Lower leg skin (tissue), 4 donors: ENCODE data around the gene C19orf81. TPM values are rescaled to one million over a fixed set of nuclear protein-coding genes. Genes with fewer than 3 reads are reported as not detected.

Source experiments
- DNase-seq, 2 donors: peaks; one replicate each; pipeline ENCODE4 v3.0.0-alpha.2; 2019; ENCODE audit warnings: low spot score in 2 of 2
- H3K4me3 ChIP-seq: fragments of 200-600 bp; sonication (generic); 2 replicates; pipeline ENCODE4 v1.5.1; 2017; ENCODE audit warnings: mild to moderate bottlenecking, low read depth; ENCODE audit not compliant: poor library complexity, severe bottlenecking
- CTCF ChIP-seq, 3 donors: fragments of 450-650 bp; IDR thresholded peaks; one replicate each; pipeline ENCODE4 v1.5.1; 2016; ENCODE audit warnings: antibody characterized with exemption in 3 of 3, mild to moderate bottlenecking in 3 of 3, moderate library complexity in 2 of 3
- POLR2A ChIP-seq, 2 donors: fragments of 450-650 bp; IDR thresholded peaks; one replicate each; pipeline ENCODE4 v1.6.1; 2016 to 2017; ENCODE audit warnings: antibody characterized with exemption in 2 of 2, mild to moderate bottlenecking in 1 of 2, moderate library complexity in 1 of 2
- WGBS, 2 donors: methylation state at CpG; one replicate each; pipeline ENCODE4 v1.1.5; 2018; 5-methylcytosine and 5-hydroxymethylcytosine counted together
- intact Hi-C: fragments of 100-400 bp; cut with DNase I; formaldehyde crosslinking; loops from one replicate; pipeline ENCODE4 v1.15.0; 2023; ENCODE audit warnings: low total_unique reads
- total RNA-seq, 4 donors: library from RNA; depleted of rRNA; stranded (reverse); fragments of >200 nt; gene quantifications; one replicate each; pipeline ENCODE4 v1.1.0, GENCODE V29; 2016

C19orf81 gene
- total RNA-seq, 4 donors from 2014 or later, result 0.91 to 1.4 TPM; not detected in 2

- TF ChIP-seq CTCF (IDR thresholded peaks at IDR 0.05) (no peak), POLR2A (IDR thresholded peaks at IDR 0.05) (no peak)
- WGBS, 2 donors, result 70 to 71% methylated on average over 12 of the region's 12 CpGs
Observed at GRCh38 chr19:50708179-50708879, 59.1 kb downstream of the C19orf81 start.

More at GRCh38 chr19:50708179-50708879, 59.1 kb downstream of the C19orf81 start:
- H3K4me3 ChIP-seq, result no peak overlapping the region
- intact Hi-C loops, result no loop called here
- DNase-seq, result no peak

Other genes starting within 250 kb of the C19orf81 start
- gene SPIB, start 230.5 kb upstream of the C19orf81 start, total RNA-seq, result not detected
- gene MYBPC2, start 216.6 kb upstream of the C19orf81 start, total RNA-seq, result 1 to 10 TPM in 1 of 4 donors, under 1 TPM in 2, not detected in 1; 0.05 to 1.3 (median 0.15) TPM
- 10 to 100 TPM; 35.1 to 93.5 (median 67.5) TPM for gene EMC10, start 172.9 kb upstream of the C19orf81 start, total RNA-seq
- 1 to 10 TPM; 1.7 to 5.9 (median 3.3) TPM for gene GARIN5A, start 172.6 kb upstream of the C19orf81 start, total RNA-seq
- gene JOSD2, start 138.3 kb upstream of the C19orf81 start, total RNA-seq, result 10 to 100 TPM in 3 of 4 donors, 1 to 10 TPM in 1; 8.5 to 25.0 (median 21.2) TPM
- gene ASPDH, start 135.5 kb upstream of the C19orf81 start, total RNA-seq, result not detected
- gene LRRC4B, start 81.0 kb upstream of the C19orf81 start, total RNA-seq, result 1 to 10 TPM in 1 of 4 donors, under 1 TPM in 3; 0.23 to 1.8 (median 0.35) TPM
- under 1 TPM in 3 of 4 donors, not detected in 1; 0.29 to 0.49 (median 0.42) TPM for gene SYT3, start 9.6 kb upstream of the C19orf81 start, total RNA-seq
- gene SHANK1, start 70.4 kb downstream of the C19orf81 start, total RNA-seq, result 1 to 10 TPM in 2 of 4 donors, under 1 TPM in 2; 0.30 to 1.6 (median 0.67) TPM
- 10 to 100 TPM in 2 of 4 donors, 1 to 10 TPM in 2; 9.5 to 19.2 (median 11.9) TPM for gene CLEC11A, start 73.9 kb downstream of the C19orf81 start, total RNA-seq
- gene GPR32, start 121.0 kb downstream of the C19orf81 start, total RNA-seq, result not detected
- gene ACP4, start 141.0 kb downstream of the C19orf81 start, total RNA-seq, result 1 to 10 TPM in 1 of 4 donors, under 1 TPM in 1, not detected in 2; 0.58 to 3.1 TPM
- gene KLK1, start 174.3 kb downstream of the C19orf81 start, total RNA-seq, result 10 to 100 TPM; 35.9 to 49.9 (median 46.6) TPM
- gene KLK15, start 184.1 kb downstream of the C19orf81 start, total RNA-seq, result not detected
- 100 to 1,000 TPM in 1 of 4 donors, 10 to 100 TPM in 1, 1 to 10 TPM in 1, under 1 TPM in 1; 0.13 to 119 (median 10.4) TPM for gene KLK3, start 205.5 kb downstream of the C19orf81 start, total RNA-seq
- gene KLK2, start 224.0 kb downstream of the C19orf81 start, total RNA-seq, result 10 to 100 TPM in 1 of 4 donors, 1 to 10 TPM in 1, not detected in 2; 5.3 to 31.2 TPM